H9 (cell line): Measurements from ENCODE around the gene ZNF683. TPM values are rescaled to one million over a fixed set of nuclear protein-coding genes. Genes with fewer than 3 reads are reported as not detected.
A peak's percentile ranks its signal among the peaks of the same experiment; 100 is the strongest.

Experiments used
- DNase-seq: peaks from one replicate; pipeline ENCODE4 v3.0.0-alpha.2; 2017
- H2AFZ ChIP-seq: one replicate; pipeline ENCODE4 v1.6.1; 2013; ENCODE audit warnings: mild to moderate bottlenecking, low read length, control low read depth, moderate library complexity
- H2AK5ac ChIP-seq: 2 replicates; pipeline ENCODE4 v1.6.1; 2013; ENCODE audit warnings: low read length, control low read depth, mixed read lengths; ENCODE audit not compliant: insufficient read length
- H2BK120ac ChIP-seq: one replicate; pipeline ENCODE4 v1.6.1; 2013; ENCODE audit warnings: low read depth, mild to moderate bottlenecking, low read length, control low read depth, inconsistent platforms; ENCODE audit not compliant: poor library complexity, severe bottlenecking
- H2BK12ac ChIP-seq: 2 replicates; pipeline ENCODE4 v1.6.1; 2013; ENCODE audit warnings: low read length, control low read depth, mixed read lengths, low read depth; ENCODE audit not compliant: insufficient read length
- H2BK15ac ChIP-seq: 2 replicates; pipeline ENCODE4 v1.6.1; 2013; ENCODE audit warnings: low read depth, low read length, control low read depth
- H2BK20ac ChIP-seq: one replicate; pipeline ENCODE4 v1.6.1; 2013; ENCODE audit warnings: low read depth, mild to moderate bottlenecking, low read length, control low read depth, inconsistent platforms; ENCODE audit not compliant: poor library complexity, severe bottlenecking
- H2BK5ac ChIP-seq: 2 replicates; pipeline ENCODE4 v1.6.1; 2013; ENCODE audit warnings: low read length, control low read depth, mixed read lengths; ENCODE audit not compliant: insufficient read length
- H3K14ac ChIP-seq: 2 replicates; pipeline ENCODE4 v1.6.1; 2013; ENCODE audit warnings: low read length, control low read depth; ENCODE audit not compliant: insufficient read depth
- H3K18ac ChIP-seq: 2 replicates; pipeline ENCODE4 v1.6.1; 2013; ENCODE audit warnings: low read depth, mild to moderate bottlenecking, mixed read lengths, low read length, control low read depth; ENCODE audit not compliant: insufficient read length
- H3K23ac ChIP-seq: 2 replicates; pipeline ENCODE4 v1.6.1; 2013; ENCODE audit warnings: low read length, control low read depth, mixed read lengths, low read depth; ENCODE audit not compliant: insufficient read length
- H3K23me2 ChIP-seq: 2 replicates; pipeline ENCODE4 v1.6.1; 2013; ENCODE audit warnings: low read depth, mild to moderate bottlenecking, mixed read lengths, low read length, control low read depth; ENCODE audit not compliant: insufficient read length, poor library complexity, severe bottlenecking
- H3K27ac ChIP-seq: 2 replicates; pipeline ENCODE4 v1.5.1; 2013; ENCODE audit warnings: low read length, control low read depth, mixed read lengths, low read depth; ENCODE audit not compliant: insufficient read length
- H3K27me3 ChIP-seq: 2 replicates; pipeline ENCODE4 v1.6.1; 2013; ENCODE audit warnings: low read length, control low read depth, inconsistent platforms; ENCODE audit not compliant: insufficient read depth
- H3K4ac ChIP-seq: 2 replicates; pipeline ENCODE4 v1.6.1; 2013; ENCODE audit warnings: low read depth, mild to moderate bottlenecking, control low read depth, inconsistent platforms, low read length, moderate library complexity
- H3K4me1 ChIP-seq: 2 replicates; pipeline ENCODE4 v1.6.1; 2013; ENCODE audit warnings: low read length, control low read depth, inconsistent platforms; ENCODE audit not compliant: insufficient read depth
- H3K4me2 ChIP-seq: 2 replicates; pipeline ENCODE4 v1.6.1; 2013; ENCODE audit warnings: low read length, control low read depth, mixed read lengths; ENCODE audit not compliant: insufficient read length, insufficient read depth
- H3K56ac ChIP-seq: 2 replicates; pipeline ENCODE4 v1.6.1; 2013; ENCODE audit warnings: low read depth, mild to moderate bottlenecking, mixed read lengths, low read length, control low read depth; ENCODE audit not compliant: insufficient read length
- H3K79me1 ChIP-seq: 2 replicates; pipeline ENCODE4 v1.6.1; 2013; ENCODE audit warnings: low read depth, mild to moderate bottlenecking, moderate library complexity, low read length, control low read depth, inconsistent platforms; ENCODE audit not compliant: insufficient read depth, poor library complexity, severe bottlenecking
- H3K79me2 ChIP-seq: 2 replicates; pipeline ENCODE4 v1.6.1; 2013; ENCODE audit warnings: low read length, control low read depth, inconsistent platforms; ENCODE audit not compliant: insufficient read depth
- H3K9ac ChIP-seq: 2 replicates; pipeline ENCODE4 v1.6.1; 2013; ENCODE audit warnings: low read length, control low read depth, mixed read lengths; ENCODE audit not compliant: insufficient read length; ENCODE audit errors: extremely low read depth
- H3K9me3 ChIP-seq: one replicate; pipeline ENCODE4 v1.6.1; 2013; ENCODE audit warnings: low read depth, low read length, inconsistent platforms; ENCODE audit not compliant: control insufficient read depth
- H3T11ph ChIP-seq: one replicate; pipeline ENCODE4 v1.6.1; 2013; ENCODE audit warnings: mild to moderate bottlenecking, low read length, control low read depth, inconsistent platforms
- H4K20me1 ChIP-seq: one replicate; pipeline ENCODE4 v1.6.1; 2013; ENCODE audit not compliant: control insufficient read depth, insufficient read length, insufficient read depth
- H4K5ac ChIP-seq: 2 replicates; pipeline ENCODE4 v1.6.1; 2013; ENCODE audit warnings: low read depth, mild to moderate bottlenecking, mixed read lengths, low read length, control low read depth; ENCODE audit not compliant: insufficient read length
- H4K8ac ChIP-seq: replicated peaks from 2 replicates; pipeline ENCODE4 v1.6.1; 2013; ENCODE audit warnings: low read length, control low read depth, mixed read lengths, low read depth; ENCODE audit not compliant: insufficient read length
- H4K91ac ChIP-seq: 2 replicates; pipeline ENCODE4 v1.6.1; 2013; ENCODE audit warnings: low read depth, mild to moderate bottlenecking, moderate library complexity, mixed read lengths, low read length, control low read depth; ENCODE audit not compliant: insufficient read length
- H3K27ac Mint-ChIP-seq, 3 experiments: 2 replicates in 2 of 3; 3 replicates in 1 of 3; pipeline ENCODE4 v1.8.0; 2020 to 2021; ENCODE audit warnings: mixed read lengths in 3 of 3, mild to moderate bottlenecking in 1 of 3, moderate library complexity in 1 of 3
- H3K27me3 Mint-ChIP-seq: 2 replicates; pipeline ENCODE4 v1.8.0; 2021; ENCODE audit warnings: low read depth, mild to moderate bottlenecking, moderate library complexity, mixed read lengths
- H3K36me3 Mint-ChIP-seq, 3 experiments: 2 replicates in 2 of 3; 3 replicates in 1 of 3; pipeline ENCODE4 v1.8.0; 2020 to 2021; ENCODE audit warnings: low read depth in 3 of 3, mixed read lengths in 3 of 3; ENCODE audit not compliant: insufficient read depth in 1 of 3
- H3K4me1 Mint-ChIP-seq, 2 experiments: 2 replicates each; pipeline ENCODE4 v1.8.0; 2020; ENCODE audit warnings: mixed read lengths in 2 of 2
- H3K4me3 Mint-ChIP-seq, 2 experiments: 2 replicates in 1 of 2; 3 replicates in 1 of 2; pipeline ENCODE4 v1.8.0; 2020 to 2021; ENCODE audit warnings: mild to moderate bottlenecking in 2 of 2, mixed read lengths in 2 of 2, moderate library complexity in 1 of 2
- H3K9me3 Mint-ChIP-seq, 2 experiments: 2 replicates in 1 of 2; 3 replicates in 1 of 2; pipeline ENCODE4 v1.8.0; 2020; ENCODE audit warnings: mild to moderate bottlenecking in 2 of 2, mixed read lengths in 2 of 2, moderate library complexity in 1 of 2
- WGBS: extraction: QIAGEN DNeasy Blood & Tissue Kit; methylation state at CpG from one replicate; pipeline ENCODE4 v1.1.7; 2013; ENCODE audit warnings: missing lambda C conversion rate, low lambda C conversion rate, mixed read lengths; ENCODE audit not compliant: insufficient read length; ENCODE audit errors: extremely low coverage; 5-methylcytosine and 5-hydroxymethylcytosine counted together
- total RNA-seq: library from RNA; stranded (reverse); gene quantifications from 2 replicates; pipeline ENCODE4 v1.2.1, GENCODE V29; 2021
- TF ChIP-seq, protein P1 (sequence below): fragments of 200-600 bp; sonication (generic); conservative IDR thresholded peaks from 3 replicates; pipeline ENCODE4 v1.8.0; 2021; ENCODE audit warnings: antibody characterized with exemption, mild to moderate bottlenecking

ZNF683 gene
- total RNA-seq, 1 experiment from 2014 or later = not detected

DNA sequence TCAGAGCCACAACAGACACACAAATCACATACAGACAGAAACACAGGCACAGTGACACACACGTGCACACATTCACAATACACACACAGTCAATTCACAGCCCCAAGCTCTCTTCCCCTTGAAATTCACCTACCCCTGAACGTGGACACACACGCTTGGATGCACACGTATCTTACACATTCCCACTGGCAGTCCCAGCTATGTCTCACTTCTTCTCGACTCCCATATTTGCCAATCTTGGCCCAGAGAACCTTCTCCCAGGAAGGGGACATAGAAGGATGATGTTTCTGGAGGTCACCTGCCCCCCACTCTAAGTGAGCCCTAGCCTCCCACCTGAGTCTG is 20.2 kb downstream of the ZNF683 start:
- Histone ChIP-seq H3K9me3 (no peaks in the 10 kb centered on the region), H3K4ac (no peak overlapping the region), H3K14ac (no peak overlapping the region), H4K91ac (no peak overlapping the region), H2BK20ac (no peak overlapping the region), H2BK15ac (no peak overlapping the region), H3T11ph (no peak overlapping the region), H3K4me1 (peaks cover 3% of the 10 kb centered on the region), H3K27ac (no peak overlapping the region), H3K79me2 (no peaks in the 10 kb centered on the region), H4K20me1 (no peaks in the 10 kb centered on the region), H4K8ac (no peak overlapping the region), H2AK5ac (no peak overlapping the region), H3K9ac (no peak overlapping the region), H2BK12ac (no peak overlapping the region), H3K79me1 (no peaks in the 10 kb centered on the region), H2BK120ac (no peak overlapping the region), H3K23me2 (no peaks in the 10 kb centered on the region), H3K4me2 (no peak overlapping the region), H3K56ac (no peak overlapping the region), H2BK5ac (no peak overlapping the region), H4K5ac (no peak overlapping the region), H3K27me3 (no peaks in the 10 kb centered on the region), H2AFZ (no peak overlapping the region), H3K23ac (no peak overlapping the region), H3K18ac (no peak overlapping the region)
- TF ChIP-seq, protein P1, sequence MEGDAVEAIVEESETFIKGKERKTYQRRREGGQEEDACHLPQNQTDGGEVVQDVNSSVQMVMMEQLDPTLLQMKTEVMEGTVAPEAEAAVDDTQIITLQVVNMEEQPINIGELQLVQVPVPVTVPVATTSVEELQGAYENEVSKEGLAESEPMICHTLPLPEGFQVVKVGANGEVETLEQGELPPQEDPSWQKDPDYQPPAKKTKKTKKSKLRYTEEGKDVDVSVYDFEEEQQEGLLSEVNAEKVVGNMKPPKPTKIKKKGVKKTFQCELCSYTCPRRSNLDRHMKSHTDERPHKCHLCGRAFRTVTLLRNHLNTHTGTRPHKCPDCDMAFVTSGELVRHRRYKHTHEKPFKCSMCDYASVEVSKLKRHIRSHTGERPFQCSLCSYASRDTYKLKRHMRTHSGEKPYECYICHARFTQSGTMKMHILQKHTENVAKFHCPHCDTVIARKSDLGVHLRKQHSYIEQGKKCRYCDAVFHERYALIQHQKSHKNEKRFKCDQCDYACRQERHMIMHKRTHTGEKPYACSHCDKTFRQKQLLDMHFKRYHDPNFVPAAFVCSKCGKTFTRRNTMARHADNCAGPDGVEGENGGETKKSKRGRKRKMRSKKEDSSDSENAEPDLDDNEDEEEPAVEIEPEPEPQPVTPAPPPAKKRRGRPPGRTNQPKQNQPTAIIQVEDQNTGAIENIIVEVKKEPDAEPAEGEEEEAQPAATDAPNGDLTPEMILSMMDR = no peak
- no peak for DNase-seq
- no peaks in the 10 kb centered on the region for H3K27me3 Mint-ChIP-seq
- no peak overlapping the region for H3K4me3 Mint-ChIP-seq
- no CpG with 5 or more reads among the region's 5 CpGs for WGBS
- peaks cover 34 to 44% of the 10 kb centered on the region in 2 experiments for H3K4me1 Mint-ChIP-seq
- H3K9me3 Mint-ChIP-seq = no peaks in the 10 kb centered on the region
- no peaks in the 10 kb centered on the region for H3K36me3 Mint-ChIP-seq
- peak overlapping the region in 2 of 3 experiments; percentile 1 to 2; a peak in 3 of 7 replicates for H3K27ac Mint-ChIP-seq
